Coronary artery (tissue), 2 donors: ENCODE results near the gene OXNAD1.

Source experiments
- DNase-seq: peaks from one replicate; pipeline ENCODE4 v3.0.0-alpha.2; 2017; ENCODE audit warnings: low spot score
- H3K27ac ChIP-seq, 2 donors: fragments of 200-600 bp; sonication (generic); one replicate each; pipeline ENCODE4 v1.5.1; 2016 to 2019
- H3K4me3 ChIP-seq: fragments of 200-600 bp; sonication (generic); 2 replicates; pipeline ENCODE4 v1.5.1; 2016; ENCODE audit warnings: mild to moderate bottlenecking, moderate library complexity
- TF ChIP-seq, protein P1 (sequence below): fragments of 200-600 bp; sonication (generic); IDR thresholded peaks from one replicate; pipeline ENCODE4 v1.5.1; 2019; ENCODE audit warnings: antibody characterized with exemption

OXNAD1 gene

DNA sequence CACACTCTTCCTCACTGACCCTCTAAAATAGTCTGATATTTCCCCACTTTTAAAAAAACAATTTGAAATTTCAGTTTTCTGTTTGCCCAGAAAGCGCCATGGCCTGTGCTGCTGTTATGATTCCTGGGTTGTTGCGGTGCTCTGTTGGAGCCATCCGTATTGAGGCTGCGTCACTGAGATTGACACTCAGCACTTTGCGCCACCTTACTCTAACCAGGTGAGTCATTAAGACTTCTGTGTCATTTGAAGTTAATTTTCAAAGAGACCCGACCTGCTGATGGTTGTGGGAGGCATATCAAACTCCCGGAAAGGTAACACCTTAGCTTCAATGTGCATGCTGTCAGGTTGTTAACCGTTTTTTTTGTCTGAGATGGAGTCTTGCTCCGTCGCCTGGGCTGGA lies 5.8 kb downstream of the OXNAD1 start:
- DNase-seq, result no peak
- H3K27ac ChIP-seq, result no peak overlapping the region
- TF ChIP-seq, protein P1, sequence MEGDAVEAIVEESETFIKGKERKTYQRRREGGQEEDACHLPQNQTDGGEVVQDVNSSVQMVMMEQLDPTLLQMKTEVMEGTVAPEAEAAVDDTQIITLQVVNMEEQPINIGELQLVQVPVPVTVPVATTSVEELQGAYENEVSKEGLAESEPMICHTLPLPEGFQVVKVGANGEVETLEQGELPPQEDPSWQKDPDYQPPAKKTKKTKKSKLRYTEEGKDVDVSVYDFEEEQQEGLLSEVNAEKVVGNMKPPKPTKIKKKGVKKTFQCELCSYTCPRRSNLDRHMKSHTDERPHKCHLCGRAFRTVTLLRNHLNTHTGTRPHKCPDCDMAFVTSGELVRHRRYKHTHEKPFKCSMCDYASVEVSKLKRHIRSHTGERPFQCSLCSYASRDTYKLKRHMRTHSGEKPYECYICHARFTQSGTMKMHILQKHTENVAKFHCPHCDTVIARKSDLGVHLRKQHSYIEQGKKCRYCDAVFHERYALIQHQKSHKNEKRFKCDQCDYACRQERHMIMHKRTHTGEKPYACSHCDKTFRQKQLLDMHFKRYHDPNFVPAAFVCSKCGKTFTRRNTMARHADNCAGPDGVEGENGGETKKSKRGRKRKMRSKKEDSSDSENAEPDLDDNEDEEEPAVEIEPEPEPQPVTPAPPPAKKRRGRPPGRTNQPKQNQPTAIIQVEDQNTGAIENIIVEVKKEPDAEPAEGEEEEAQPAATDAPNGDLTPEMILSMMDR, result no peak
- no peak overlapping the region for H3K4me3 ChIP-seq

DNA sequence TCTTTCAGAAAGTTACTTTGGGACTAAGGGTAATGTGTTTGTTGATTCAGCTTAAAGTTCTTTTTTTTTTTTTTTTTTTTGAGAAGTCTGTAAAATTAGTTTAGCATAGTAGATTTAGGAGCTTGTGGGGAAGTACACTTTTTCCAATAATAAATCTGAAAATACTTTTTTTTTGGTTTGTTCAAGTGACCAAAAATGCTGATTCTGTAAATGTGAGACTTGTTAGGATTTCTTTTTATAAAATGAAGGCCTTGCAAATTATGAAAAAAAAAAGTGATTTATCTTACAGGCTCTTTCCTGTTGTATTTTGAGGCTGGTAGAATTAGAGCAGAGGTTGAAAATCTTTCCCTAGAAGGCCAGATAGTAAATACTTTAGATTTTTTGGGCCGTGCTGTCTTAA lies 7.6 kb downstream of the OXNAD1 start:
- no peak overlapping the region for H3K27ac ChIP-seq
- H3K4me3 ChIP-seq, result no peak overlapping the region
- no peak for DNase-seq
- TF ChIP-seq, protein P1, result no peak

DNA sequence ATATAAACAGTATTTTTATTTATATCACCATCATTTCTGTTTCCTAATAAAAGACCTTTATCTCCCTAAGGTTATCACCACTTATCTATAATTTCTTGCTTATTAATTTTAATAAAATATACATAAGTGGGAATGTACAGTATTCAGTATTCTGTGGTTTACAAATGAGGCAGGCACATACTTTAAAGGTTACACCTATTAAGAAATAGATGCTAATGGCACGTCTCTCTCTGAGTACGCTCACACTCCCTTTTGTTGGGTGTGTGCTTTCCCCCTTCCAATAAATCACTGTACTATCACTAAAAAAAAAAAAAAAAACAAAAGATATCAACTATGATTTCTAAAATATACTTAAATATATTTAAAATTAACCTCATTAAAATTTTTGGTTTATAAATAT lies 8.9 kb downstream of the OXNAD1 start:
- no peak overlapping the region for H3K4me3 ChIP-seq
- TF ChIP-seq, protein P1, result no peak
- DNase-seq, result no peak
- no peak overlapping the region for H3K27ac ChIP-seq

DNA sequence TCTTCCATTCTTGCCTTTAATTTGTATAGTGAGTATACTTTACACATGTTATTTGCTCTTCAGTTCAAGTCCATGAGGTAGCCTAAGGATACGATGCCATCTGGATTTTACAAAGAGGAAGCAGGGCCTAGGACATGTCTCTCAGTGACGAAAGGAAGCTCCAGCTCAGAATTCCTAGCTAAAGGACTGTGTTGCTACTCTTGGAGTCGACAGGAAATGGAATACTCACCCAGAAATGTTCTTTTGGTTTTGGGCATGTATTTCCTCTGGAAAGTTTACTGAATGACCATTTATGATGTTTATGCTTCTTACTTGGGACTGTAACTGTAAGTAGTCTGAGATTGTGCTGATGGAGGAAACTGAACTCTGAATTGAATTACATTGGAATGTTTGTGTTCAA lies 12.5 kb downstream of the OXNAD1 start:
- H3K27ac ChIP-seq, result no peak overlapping the region
- TF ChIP-seq, protein P1, result no peak
- no peak overlapping the region for H3K4me3 ChIP-seq
- DNase-seq, result no peak

DNA sequence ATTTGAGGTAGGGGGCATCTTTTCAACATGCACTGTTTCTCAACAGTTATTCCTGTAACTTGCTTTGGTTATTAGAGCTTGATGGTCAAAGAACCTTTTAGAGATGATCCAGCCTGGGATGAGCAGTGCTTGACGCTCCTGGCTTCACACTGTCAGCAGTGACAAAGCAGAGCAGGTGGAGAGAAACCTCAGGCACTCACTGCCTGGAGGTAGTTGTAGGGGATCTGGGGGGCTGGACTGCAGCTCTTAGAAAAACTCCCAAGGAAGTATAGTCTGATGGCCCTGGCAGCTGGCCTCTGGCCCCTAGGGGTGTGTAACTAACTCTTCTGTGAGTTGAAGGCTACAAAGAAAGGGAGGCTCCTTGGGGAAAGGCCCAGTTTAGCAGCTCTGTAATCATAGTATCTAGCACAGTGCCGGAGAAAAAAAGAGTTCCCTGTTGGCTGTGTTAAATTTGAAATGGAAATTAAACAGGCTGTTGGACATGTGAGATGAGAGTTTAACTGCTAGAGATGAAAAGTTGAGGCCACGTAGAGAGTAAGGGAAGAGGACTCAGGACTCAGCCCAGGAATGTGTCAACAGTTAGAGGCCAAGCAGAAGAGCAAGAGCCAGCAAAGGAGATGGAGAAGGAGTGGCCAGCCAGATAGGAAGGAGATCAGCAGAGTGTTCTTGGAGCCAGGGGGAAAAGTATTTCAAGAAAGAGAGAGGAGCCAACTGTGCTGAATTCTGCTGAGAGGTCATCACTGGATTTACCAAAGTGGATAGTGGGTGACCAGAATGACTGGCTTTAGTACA lies 14.2 kb downstream of the OXNAD1 start:
- Histone ChIP-seq H3K4me3 (no peak overlapping the region), H3K27ac (no peak overlapping the region)
- DNase-seq, result no peak

DNA sequence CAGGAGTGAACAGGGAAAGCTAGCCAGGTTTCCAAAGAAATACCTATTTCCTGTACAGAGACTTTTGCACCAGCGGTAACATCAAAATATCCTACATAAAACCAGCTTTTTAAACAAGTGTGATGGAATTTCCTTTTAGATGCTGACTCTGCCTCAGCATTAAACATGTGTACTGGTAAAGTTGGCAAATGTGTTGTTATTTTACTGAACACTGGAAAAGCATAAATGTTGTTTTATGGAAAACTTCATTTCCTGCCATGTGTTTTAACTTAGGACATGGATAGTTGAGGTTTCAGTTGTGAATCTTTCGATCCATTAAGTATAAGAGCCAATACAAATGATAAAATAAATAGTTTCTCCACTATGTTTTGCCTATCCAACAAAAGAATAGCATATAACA lies 15.7 kb downstream of the OXNAD1 start:
- DNase-seq, result no peak
- Histone ChIP-seq H3K4me3 (no peak overlapping the region), H3K27ac (no peak overlapping the region)
- TF ChIP-seq, protein P1, result no peak

More for the DNA sequence above, 14.2 kb downstream of the OXNAD1 start:
- TF ChIP-seq, protein P1, result no peak

DNA sequence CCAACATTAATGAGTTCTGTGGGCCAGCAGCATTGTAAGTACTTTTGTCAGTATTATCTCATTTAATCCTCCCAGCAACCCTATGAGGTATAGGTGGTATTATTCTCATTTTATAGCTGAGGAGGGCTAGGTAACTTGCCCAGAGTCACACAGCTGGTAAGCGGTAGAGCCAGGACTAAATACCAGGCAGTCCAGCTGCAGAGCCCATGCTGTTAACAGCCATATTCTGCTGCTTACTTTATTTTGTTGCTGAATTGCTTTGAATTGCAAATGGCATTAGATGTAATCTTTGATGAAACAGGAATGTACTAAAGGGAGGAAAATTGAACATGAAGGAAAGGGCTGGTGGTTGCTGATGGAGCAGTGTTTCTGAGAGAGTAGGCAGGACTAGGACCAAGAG lies 19.6 kb downstream of the OXNAD1 start:
- TF ChIP-seq, protein P1, result no peak
- no peak overlapping the region for H3K4me3 ChIP-seq
- DNase-seq, result no peak
- no peak overlapping the region for H3K27ac ChIP-seq
